ENCODE results near the gene NUP54.

NUP54 gene

GRCh38 chr4:76078033-76078613 lies 70.1 kb downstream of the NUP54 start:
- DNase-seq (ENCODE audit: low read depth), result peak; percentile 63
- TF ChIP-seq CTCF (conservative IDR thresholded peaks at IDR 0.05; ENCODE audit: low read depth, low read length), result no peak
- no peak overlapping the region for H3K4me3 ChIP-seq (ENCODE audit: low read depth, low read length)

GRCh38 chr4:76074993-76075600 lies 73.1 kb downstream of the NUP54 start:
- no peak for DNase-seq (ENCODE audit: low read depth)
- TF ChIP-seq CTCF (conservative IDR thresholded peaks at IDR 0.05; ENCODE audit: low read depth, low read length), result no peak

GRCh38 chr4:76074468-76074867 lies 73.7 kb downstream of the NUP54 start, which contains the start of gene ART3:
Gene ART3 (plus strand): TSS chr4:76074709. CDS start chr4:76075890, 1,181 bp downstream.
- peak; percentile 37 for DNase-seq (ENCODE audit: low read depth)
- no peak within 1 kb of the TSS for H3K4me3 ChIP-seq (ENCODE audit: low read depth, low read length)
- no peak for TF ChIP-seq CTCF (conservative IDR thresholded peaks at IDR 0.05; ENCODE audit: low read depth, low read length)

More at GRCh38 chr4:76074993-76075600, 73.1 kb downstream of the NUP54 start:
- no peak overlapping the region for H3K4me3 ChIP-seq (ENCODE audit: low read depth, low read length)

GRCh38 chr4:76072760-76073159 lies 75.4 kb downstream of the NUP54 start:
- no peak for TF ChIP-seq CTCF (conservative IDR thresholded peaks at IDR 0.05; ENCODE audit: low read depth, low read length)
- DNase-seq (ENCODE audit: low read depth), result no peak
- no peak overlapping the region for H3K4me3 ChIP-seq (ENCODE audit: low read depth, low read length)

GRCh38 chr4:76067652-76068286 lies 80.4 kb downstream of the NUP54 start:
- no peak overlapping the region for H3K4me3 ChIP-seq (ENCODE audit: low read depth, low read length)
- DNase-seq (ENCODE audit: low read depth), result peak; percentile 87
- TF ChIP-seq CTCF (conservative IDR thresholded peaks at IDR 0.05; ENCODE audit: low read depth, low read length), result peak; percentile 93

GRCh38 chr4:76066546-76066945 lies 81.7 kb downstream of the NUP54 start:
- H3K4me3 ChIP-seq (ENCODE audit: low read depth, low read length), result no peak overlapping the region
- no peak for TF ChIP-seq CTCF (conservative IDR thresholded peaks at IDR 0.05; ENCODE audit: low read depth, low read length)
- no peak for DNase-seq (ENCODE audit: low read depth)
